Endothelial cell (in vitro differentiated cells): ENCODE results near the gene THAP2. TPM values are rescaled to one million over a fixed set of nuclear protein-coding genes. Genes with fewer than 3 reads are reported as not detected.
A peak's percentile ranks its signal among the peaks of the same experiment; 100 is the strongest.
"Not testable (repeated sequence)": the region's sequence is repeated elsewhere in the genome, so short reads cannot be mapped to it uniquely, and the experiment has no call there.

Experiments used
- DNase-seq: peaks from one replicate; pipeline ENCODE4 v3.0.0; 2021; ENCODE audit warnings: low spot score
- H3K27ac Mint-ChIP-seq: one replicate; pipeline ENCODE4 v1.8.0; 2021; ENCODE audit warnings: mixed read lengths, inconsistent platforms; ENCODE audit not compliant: unreplicated experiment
- H3K27me3 Mint-ChIP-seq: one replicate; pipeline ENCODE4 v1.8.0; 2021; ENCODE audit warnings: mild to moderate bottlenecking, moderate library complexity, mixed read lengths, inconsistent platforms; ENCODE audit not compliant: unreplicated experiment
- H3K36me3 Mint-ChIP-seq: one replicate; pipeline ENCODE4 v1.8.0; 2021; ENCODE audit warnings: mild to moderate bottlenecking, low read depth, mixed read lengths, inconsistent platforms; ENCODE audit not compliant: unreplicated experiment
- H3K4me1 Mint-ChIP-seq: one replicate; pipeline ENCODE4 v1.8.0; 2021; ENCODE audit warnings: mild to moderate bottlenecking, mixed read lengths, inconsistent platforms; ENCODE audit not compliant: unreplicated experiment
- H3K4me3 Mint-ChIP-seq: one replicate; pipeline ENCODE4 v1.8.0; 2021; ENCODE audit warnings: mild to moderate bottlenecking, mixed read lengths, inconsistent platforms; ENCODE audit not compliant: unreplicated experiment
- H3K9me3 Mint-ChIP-seq: one replicate; pipeline ENCODE4 v1.8.0; 2021; ENCODE audit warnings: mixed read lengths, inconsistent platforms; ENCODE audit not compliant: unreplicated experiment
- total RNA-seq: library from RNA; stranded (reverse); fragmentation: NEBNext Ultra II Directional; extraction: Animal tissue kit (Norgen Biotek cat#: 25700); gene quantifications from one replicate; pipeline ENCODE4 v1.2.1, GENCODE V29; 2021; ENCODE audit not compliant: unreplicated experiment
- TF ChIP-seq, protein P1 (sequence below): fragments of 200-600 bp; sonication (generic); IDR thresholded peaks from one replicate; pipeline ENCODE4 v1.5.0; 2021; ENCODE audit warnings: antibody characterized with exemption; ENCODE audit not compliant: unreplicated experiment

Gene THAP2
- total RNA-seq, 1 donor from 2014 or later = 4.2 TPM

DNA sequence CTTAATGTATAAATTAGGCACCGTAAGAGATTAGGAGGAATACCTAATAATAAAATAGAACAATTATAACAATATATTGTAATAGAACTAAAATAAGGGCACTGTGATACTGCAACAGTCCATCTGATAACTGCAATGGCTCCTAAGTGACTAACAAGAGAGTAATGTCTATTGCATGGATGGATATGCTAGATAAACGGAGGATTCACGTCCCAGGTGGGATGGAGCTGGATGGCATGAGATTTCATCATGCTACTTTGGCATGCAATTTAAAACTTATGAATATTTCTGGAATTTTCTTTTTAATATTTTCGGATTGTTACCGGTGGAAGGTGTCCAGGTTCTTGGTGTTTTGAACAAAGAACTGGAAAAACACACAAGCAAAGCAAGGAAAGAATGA lies 19.5 kb downstream of the THAP2 start:
- Mint-ChIP-seq H3K27ac (no peak overlapping the region), H3K9me3 (no peaks in the 10 kb centered on the region)

DNA sequence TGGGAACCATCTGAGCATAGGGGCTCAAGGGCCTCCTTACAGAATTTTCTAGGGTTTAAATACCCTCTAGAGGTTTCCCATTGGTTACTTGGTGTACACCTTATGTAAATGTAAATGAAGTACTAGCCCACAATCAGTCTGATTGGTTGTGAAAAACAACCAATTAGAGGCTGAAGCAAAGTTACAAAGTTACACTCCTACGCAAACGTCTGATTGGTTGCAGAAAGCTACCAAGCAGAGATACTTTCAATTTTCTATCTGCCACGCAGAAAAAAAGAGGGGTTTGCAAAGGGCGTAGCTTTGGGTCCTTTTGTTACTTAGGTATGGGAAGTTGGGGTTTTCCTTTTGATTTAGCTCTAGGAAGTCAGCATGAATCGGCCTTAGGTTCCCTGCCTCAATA lies 20.0 kb downstream of the THAP2 start:
- DNase-seq = no peak
- H3K9me3 Mint-ChIP-seq = no peaks in the 10 kb centered on the region
- H3K27me3 Mint-ChIP-seq = no peaks in the 10 kb centered on the region
- no peak overlapping the region for H3K27ac Mint-ChIP-seq
- H3K4me3 Mint-ChIP-seq = no peak overlapping the region
- H3K36me3 Mint-ChIP-seq = no peaks in the 10 kb centered on the region
- H3K4me1 Mint-ChIP-seq = peaks cover 8% of the 10 kb centered on the region
- TF ChIP-seq, protein P1, sequence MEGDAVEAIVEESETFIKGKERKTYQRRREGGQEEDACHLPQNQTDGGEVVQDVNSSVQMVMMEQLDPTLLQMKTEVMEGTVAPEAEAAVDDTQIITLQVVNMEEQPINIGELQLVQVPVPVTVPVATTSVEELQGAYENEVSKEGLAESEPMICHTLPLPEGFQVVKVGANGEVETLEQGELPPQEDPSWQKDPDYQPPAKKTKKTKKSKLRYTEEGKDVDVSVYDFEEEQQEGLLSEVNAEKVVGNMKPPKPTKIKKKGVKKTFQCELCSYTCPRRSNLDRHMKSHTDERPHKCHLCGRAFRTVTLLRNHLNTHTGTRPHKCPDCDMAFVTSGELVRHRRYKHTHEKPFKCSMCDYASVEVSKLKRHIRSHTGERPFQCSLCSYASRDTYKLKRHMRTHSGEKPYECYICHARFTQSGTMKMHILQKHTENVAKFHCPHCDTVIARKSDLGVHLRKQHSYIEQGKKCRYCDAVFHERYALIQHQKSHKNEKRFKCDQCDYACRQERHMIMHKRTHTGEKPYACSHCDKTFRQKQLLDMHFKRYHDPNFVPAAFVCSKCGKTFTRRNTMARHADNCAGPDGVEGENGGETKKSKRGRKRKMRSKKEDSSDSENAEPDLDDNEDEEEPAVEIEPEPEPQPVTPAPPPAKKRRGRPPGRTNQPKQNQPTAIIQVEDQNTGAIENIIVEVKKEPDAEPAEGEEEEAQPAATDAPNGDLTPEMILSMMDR = no peak

More for the DNA sequence above, 19.5 kb downstream of the THAP2 start:
- peaks cover 8% of the 10 kb centered on the region for H3K4me1 Mint-ChIP-seq
- no peak for DNase-seq
- no peaks in the 10 kb centered on the region for H3K36me3 Mint-ChIP-seq
- no peak overlapping the region for H3K4me3 Mint-ChIP-seq
- TF ChIP-seq, protein P1 = no peak
- H3K27me3 Mint-ChIP-seq = no peaks in the 10 kb centered on the region

DNA sequence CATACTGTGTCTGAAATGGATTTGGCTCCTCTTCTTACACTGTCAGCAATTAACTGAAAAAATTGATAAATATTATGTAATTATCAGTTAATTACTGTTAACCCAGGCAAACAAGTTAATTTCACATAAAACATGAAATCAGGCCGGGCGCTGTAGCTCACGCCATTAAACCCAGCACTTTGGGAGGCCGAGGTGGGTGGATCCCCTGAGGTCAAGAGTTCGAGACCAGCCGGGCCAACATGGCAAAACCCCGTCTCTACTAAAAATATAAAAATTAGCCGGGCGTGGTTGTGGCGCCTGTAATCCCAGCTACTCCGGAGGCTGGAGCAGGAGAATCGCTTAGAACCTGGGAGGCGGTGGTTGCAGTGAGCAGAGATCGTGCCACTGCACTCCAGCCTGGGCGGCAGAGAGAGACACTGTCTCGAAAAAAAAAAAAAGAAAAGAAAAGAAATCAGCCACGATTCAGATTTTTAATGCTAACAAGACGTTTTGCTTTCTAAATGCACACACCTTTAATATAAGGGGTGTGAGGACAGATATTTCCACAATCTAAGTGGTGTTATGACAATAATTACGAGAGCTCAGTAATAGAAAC lies 21.3 kb downstream of the THAP2 start:
- TF ChIP-seq, protein P1 = no peak
- peaks cover 8% of the 10 kb centered on the region for H3K4me1 Mint-ChIP-seq
- H3K9me3 Mint-ChIP-seq = no peaks in the 10 kb centered on the region
- H3K27me3 Mint-ChIP-seq = no peaks in the 10 kb centered on the region
- no peak for DNase-seq
- H3K4me3 Mint-ChIP-seq = peak overlapping the region; percentile 97
- H3K36me3 Mint-ChIP-seq = no peaks in the 10 kb centered on the region
- H3K27ac Mint-ChIP-seq = no peak overlapping the region

DNA sequence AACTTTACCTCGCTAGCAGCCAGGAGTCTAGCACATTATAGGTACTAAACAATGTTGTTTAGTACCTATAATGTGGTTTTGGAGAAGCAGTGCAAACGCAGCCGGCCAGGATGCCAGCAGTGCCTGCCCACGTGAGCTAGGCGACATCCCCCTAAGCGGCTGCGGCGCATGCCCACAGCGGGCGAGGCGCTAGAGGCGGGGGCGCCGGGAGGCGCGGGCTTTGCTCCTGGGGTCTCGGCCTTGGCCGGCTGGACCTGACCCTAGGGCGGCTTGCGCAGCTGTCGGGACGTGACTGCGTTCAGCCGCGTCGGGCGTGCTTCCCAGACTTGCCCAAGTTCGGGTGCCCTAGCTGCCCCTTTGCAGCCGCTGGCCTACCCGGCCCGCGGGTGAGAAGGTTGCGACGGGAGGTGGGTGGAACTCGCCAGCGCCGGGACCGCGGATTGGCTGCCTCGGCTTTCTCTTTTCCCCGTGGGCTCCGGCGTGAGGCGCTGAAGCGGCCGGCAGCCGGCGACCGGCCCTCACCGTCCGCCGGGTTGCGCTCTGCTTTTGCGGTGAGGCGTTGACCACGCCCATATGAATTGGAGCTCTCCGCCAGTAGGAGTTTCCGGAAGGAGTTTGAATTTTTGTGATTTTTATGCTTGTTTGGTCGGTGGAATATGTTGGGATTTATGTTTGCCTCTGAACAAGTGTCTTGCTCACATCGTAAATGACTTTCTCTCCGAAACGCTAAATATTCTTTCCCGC lies 22.0 kb downstream of the THAP2 start, which contains the start of gene TMEM19:
Gene TMEM19, plus strand, starts transcription at position 169 of the 744 bp plus-strand sequence. CDS start 599 bp downstream, outside the sequence.
- Mint-ChIP-seq H3K36me3 (no peaks in the 10 kb centered on the region), H3K9me3 (no peaks in the 10 kb centered on the region), H3K27ac (peak within 1 kb of the TSS; percentile 95), H3K4me3 (peak within 1 kb of the TSS; percentile 97), H3K4me1 (peaks cover 8% of the 10 kb centered on the region), H3K27me3 (no peaks in the 10 kb centered on the region)
- peak; percentile 84 for DNase-seq
- TF ChIP-seq, protein P1 = no peak

DNA sequence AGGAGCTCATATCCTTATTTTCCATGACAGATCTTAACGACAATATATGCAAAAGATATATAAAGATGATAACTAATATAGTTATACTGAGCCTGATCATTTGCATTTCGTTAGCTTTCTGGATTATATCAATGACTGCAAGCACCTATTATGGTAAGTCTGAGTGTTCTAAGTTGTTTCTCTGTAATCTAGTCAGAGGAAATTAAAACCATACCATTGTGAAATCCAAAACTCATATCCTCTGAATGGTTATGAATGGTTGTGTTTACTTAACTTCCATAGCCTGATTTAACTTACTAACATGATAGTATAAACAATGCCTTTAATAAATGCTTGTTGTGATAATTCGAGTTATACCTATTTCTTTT lies 22.5 kb downstream of the THAP2 start:
- TF ChIP-seq, protein P1 = no peak
- peak overlapping the region; percentile 97 for H3K4me3 Mint-ChIP-seq
- peak overlapping the region; percentile 95 for H3K27ac Mint-ChIP-seq
- H3K27me3 Mint-ChIP-seq = no peaks in the 10 kb centered on the region
- no peaks in the 10 kb centered on the region for H3K36me3 Mint-ChIP-seq
- H3K4me1 Mint-ChIP-seq = peaks cover 8% of the 10 kb centered on the region
- H3K9me3 Mint-ChIP-seq = no peaks in the 10 kb centered on the region
- no peak for DNase-seq

DNA sequence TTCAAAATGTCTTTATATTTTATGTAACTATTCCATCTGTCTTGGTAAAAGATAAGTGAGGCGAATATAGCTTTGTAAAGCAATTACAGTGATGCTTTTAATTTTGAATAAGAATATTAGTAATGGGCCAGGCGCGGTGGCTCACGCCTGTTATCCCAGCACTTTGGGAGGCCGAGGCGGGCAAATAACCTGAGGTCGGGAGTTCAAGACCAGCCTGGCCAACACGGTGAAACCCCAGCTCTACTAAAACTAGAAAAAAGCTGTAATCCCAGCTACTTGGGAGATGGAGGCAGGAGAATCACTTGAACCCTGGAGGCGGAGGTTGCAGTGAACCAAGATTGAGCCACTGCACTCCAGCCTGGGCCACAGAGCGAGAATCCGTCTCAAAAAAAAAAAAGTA lies 23.1 kb downstream of the THAP2 start:
- not testable (repeated sequence) for H3K4me1 Mint-ChIP-seq, H3K36me3 Mint-ChIP-seq, DNase-seq, H3K27me3 Mint-ChIP-seq, H3K27ac Mint-ChIP-seq, H3K9me3 Mint-ChIP-seq
- peak overlapping the region; percentile 37 for H3K4me3 Mint-ChIP-seq
